Stomach smooth muscle (tissue), 2 donors: ENCODE results near the gene RALGPS2.

Experiments used
- H3K27ac ChIP-seq: one replicate; pipeline ENCODE4 v1.7.0; 2013; ENCODE audit warnings: mild to moderate bottlenecking, low read length, inconsistent platforms
- H3K27me3 ChIP-seq, 2 donors: one replicate each; pipeline ENCODE4 v1.7.0; 2013; ENCODE audit warnings: low read length in 2 of 2; ENCODE audit not compliant: insufficient read depth in 2 of 2, control insufficient read depth in 1 of 2
- H3K36me3 ChIP-seq, 2 donors: one replicate each; pipeline ENCODE4 v1.7.0; 2013; ENCODE audit warnings: low read length in 2 of 2; ENCODE audit not compliant: control insufficient read depth in 2 of 2, insufficient read depth in 2 of 2
- H3K4me1 ChIP-seq: one replicate; pipeline ENCODE4 v1.7.0; 2013; ENCODE audit warnings: low read length; ENCODE audit not compliant: control insufficient read depth, insufficient read depth
- H3K4me3 ChIP-seq, 2 donors: one replicate each; pipeline ENCODE4 v1.7.0; 2013; ENCODE audit warnings: low read length in 2 of 2
- H3K9ac ChIP-seq, 2 donors: one replicate each; pipeline ENCODE4 v1.7.0; 2013; ENCODE audit warnings: low read length in 2 of 2, mild to moderate bottlenecking in 1 of 2
- H3K9me3 ChIP-seq, 2 donors: one replicate each; pipeline ENCODE4 v1.7.0; 2013; ENCODE audit warnings: low read length in 2 of 2; ENCODE audit not compliant: control insufficient read depth in 2 of 2
- donor health status: healthy.
- donor health status: Pancreatic carcinoma.

Gene RALGPS2

DNA sequence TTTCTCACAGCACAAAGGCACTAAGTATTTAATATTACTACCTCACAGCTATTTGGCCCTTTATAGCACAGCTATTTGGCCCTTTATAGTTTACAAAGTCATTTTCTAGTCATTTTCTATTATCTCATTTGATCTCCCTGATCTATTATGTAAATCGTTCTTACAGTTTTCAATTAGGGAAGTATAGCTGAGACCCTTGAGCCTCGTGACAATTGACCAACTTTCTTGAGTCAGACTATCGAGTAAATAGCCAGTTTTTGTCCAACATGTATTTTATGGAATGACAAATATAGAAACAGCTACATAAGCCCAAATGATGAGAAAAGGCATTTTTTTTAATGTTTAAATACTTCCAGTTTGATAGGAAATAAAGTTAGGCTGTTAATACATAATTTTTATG is 152.9 kb downstream of the RALGPS2 start:
- H3K27ac ChIP-seq, result no peak overlapping the region
- H3K36me3 ChIP-seq, result no peaks in the 10 kb centered on the region
- no peak overlapping the region for H3K9ac ChIP-seq
- H3K4me1 ChIP-seq, result no peaks in the 10 kb centered on the region
- H3K27me3 ChIP-seq, result no peaks in the 10 kb centered on the region
- H3K9me3 ChIP-seq, result no peaks in the 10 kb centered on the region
- no peak overlapping the region for H3K4me3 ChIP-seq

DNA sequence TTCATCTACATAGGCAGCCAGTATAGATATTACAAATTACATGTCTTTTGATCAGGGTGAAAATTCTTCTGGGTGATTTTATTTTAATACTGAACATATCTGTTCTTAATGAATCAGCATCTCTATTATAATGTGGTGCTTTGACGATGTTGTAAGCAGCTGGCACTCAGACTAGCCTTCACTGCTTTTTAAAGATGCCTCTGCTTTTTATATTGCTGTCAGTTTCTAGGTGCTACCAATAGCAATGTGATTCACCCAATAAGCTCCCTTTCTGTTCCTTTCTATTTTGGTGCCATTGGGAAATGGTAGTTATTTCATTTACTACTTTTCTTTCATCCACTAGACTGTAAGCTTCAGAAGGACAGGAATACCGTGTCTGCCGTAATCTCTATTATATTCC is 156.9 kb downstream of the RALGPS2 start:
- H3K4me1 ChIP-seq, result no peaks in the 10 kb centered on the region
- H3K36me3 ChIP-seq, result no peaks in the 10 kb centered on the region
- H3K4me3 ChIP-seq, result no peak overlapping the region
- no peak overlapping the region for H3K9ac ChIP-seq
- no peaks in the 10 kb centered on the region for H3K27me3 ChIP-seq
- H3K27ac ChIP-seq, result no peak overlapping the region
- H3K9me3 ChIP-seq, result no peaks in the 10 kb centered on the region

DNA sequence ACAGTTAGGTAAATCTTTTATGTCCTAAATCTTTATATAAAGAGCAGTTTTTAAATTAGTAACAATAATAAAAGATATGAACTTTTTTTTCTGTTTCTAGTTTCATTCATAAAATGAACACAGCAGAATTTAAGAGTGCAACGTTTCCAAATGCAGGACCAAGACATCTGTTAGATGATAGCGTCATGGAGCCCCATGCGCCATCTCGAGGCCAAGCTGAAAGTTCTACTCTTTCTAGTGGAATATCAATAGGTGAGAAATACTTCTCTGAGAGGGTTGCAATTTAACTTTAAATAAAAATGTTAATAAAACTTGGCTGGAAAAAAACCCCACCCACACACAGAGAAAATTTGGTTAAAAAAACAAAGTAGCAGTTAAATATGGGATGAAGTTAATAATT is 160.8 kb downstream of the RALGPS2 start:
- H3K4me1 ChIP-seq, result no peaks in the 10 kb centered on the region
- H3K9ac ChIP-seq, result no peak overlapping the region
- no peaks in the 10 kb centered on the region for H3K36me3 ChIP-seq
- H3K9me3 ChIP-seq, result no peaks in the 10 kb centered on the region
- no peak overlapping the region for H3K4me3 ChIP-seq
- no peaks in the 10 kb centered on the region for H3K27me3 ChIP-seq
- H3K27ac ChIP-seq, result no peak overlapping the region

DNA sequence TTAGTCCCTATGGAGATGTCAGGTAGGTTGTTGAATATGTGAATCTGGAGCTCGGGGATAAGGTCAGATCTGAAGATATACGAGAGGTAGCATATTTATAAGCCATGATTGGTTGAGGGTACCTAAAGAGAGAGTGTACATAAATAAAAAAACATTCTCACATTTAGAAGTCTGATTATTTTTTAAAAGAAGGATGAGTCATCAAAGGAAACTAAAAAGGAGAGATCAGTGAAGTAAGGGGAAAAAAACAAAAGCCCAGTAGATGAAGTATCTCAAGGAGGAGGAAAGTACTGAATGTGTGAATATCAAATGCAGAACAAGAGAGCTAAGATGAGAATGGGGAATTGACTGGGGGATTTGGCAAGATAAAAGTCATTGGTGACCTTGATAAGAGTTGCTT is 161.5 kb downstream of the RALGPS2 start:
- Histone ChIP-seq H3K36me3 (no peaks in the 10 kb centered on the region), H3K27me3 (no peaks in the 10 kb centered on the region)

DNA sequence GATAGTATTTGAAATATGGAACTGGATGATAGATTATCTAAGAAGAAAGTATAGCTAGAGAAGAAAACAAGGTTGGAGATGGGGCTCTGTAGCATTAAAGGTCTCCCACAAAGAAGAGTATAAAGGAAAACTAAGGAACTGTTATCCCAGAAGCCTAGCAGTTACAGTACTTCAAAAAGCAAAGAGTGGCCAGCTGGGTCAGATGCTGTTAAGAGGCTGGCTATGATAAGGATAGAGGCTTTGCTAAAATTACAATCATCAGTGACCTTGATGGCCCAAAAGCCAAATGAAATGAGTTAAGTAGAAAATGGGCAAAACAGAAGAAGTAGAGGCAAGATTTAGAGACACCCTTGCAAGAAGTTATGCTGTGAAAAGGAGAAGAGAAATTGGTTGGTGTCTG is 170.9 kb downstream of the RALGPS2 start:
- H3K27me3 ChIP-seq, result no peaks in the 10 kb centered on the region
- no peak overlapping the region for H3K4me3 ChIP-seq
- H3K9ac ChIP-seq, result no peak overlapping the region
- H3K27ac ChIP-seq, result no peak overlapping the region
- no peaks in the 10 kb centered on the region for H3K4me1 ChIP-seq
- H3K9me3 ChIP-seq, result no peaks in the 10 kb centered on the region
- H3K36me3 ChIP-seq, result no peaks in the 10 kb centered on the region

More for the DNA sequence above, 161.5 kb downstream of the RALGPS2 start:
- no peak overlapping the region for H3K27ac ChIP-seq
- H3K4me3 ChIP-seq, result no peak overlapping the region
- H3K4me1 ChIP-seq, result no peaks in the 10 kb centered on the region
- H3K9ac ChIP-seq, result no peak overlapping the region
- H3K9me3 ChIP-seq, result no peaks in the 10 kb centered on the region

DNA sequence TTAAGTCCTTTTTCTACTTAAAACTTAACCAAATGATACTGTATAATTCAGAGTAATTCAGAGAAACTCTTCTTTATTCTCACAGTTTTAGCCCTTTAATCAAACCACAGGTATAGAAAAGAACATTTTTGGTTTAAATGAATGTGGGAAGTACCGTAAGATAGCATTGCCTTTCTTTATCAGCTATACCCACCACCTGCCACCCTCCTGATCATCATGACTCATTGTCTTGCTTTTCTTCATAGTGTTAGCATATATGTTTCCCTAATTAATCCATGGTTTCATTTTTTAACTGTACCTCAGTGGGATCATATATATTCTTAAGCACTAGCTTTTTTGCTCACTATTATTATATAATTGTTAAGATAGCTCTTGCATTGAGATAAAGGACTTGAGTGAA is 173.4 kb downstream of the RALGPS2 start:
- H3K9me3 ChIP-seq, result no peaks in the 10 kb centered on the region
- no peaks in the 10 kb centered on the region for H3K27me3 ChIP-seq
- H3K9ac ChIP-seq, result no peak overlapping the region
- H3K36me3 ChIP-seq, result no peaks in the 10 kb centered on the region
- H3K4me1 ChIP-seq, result no peaks in the 10 kb centered on the region
- H3K27ac ChIP-seq, result no peak overlapping the region
- no peak overlapping the region for H3K4me3 ChIP-seq

DNA sequence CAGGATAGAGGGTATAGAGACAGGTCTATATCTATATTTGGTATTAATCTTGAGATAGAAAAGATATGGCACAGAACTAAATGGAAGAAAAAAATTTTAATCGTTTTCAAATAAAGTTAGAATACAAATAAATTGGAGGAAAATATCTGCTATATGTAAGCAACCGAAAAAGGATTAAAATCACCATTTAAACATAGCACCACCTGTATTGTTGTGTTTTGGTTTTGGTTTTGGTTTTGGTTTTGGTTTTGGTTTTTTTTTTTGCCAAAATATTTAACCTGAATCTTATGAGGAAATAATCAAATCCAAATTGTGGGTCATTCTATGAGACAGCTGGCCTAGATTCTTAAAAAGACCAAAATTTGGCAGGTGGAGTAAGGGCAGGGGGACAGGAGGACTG is 174.4 kb downstream of the RALGPS2 start:
- H3K27ac ChIP-seq, result no peak overlapping the region
- H3K4me3 ChIP-seq, result no peak overlapping the region
- H3K9me3 ChIP-seq, result no peaks in the 10 kb centered on the region
- no peaks in the 10 kb centered on the region for H3K36me3 ChIP-seq
- no peaks in the 10 kb centered on the region for H3K4me1 ChIP-seq
- no peaks in the 10 kb centered on the region for H3K27me3 ChIP-seq
- no peak overlapping the region for H3K9ac ChIP-seq

DNA sequence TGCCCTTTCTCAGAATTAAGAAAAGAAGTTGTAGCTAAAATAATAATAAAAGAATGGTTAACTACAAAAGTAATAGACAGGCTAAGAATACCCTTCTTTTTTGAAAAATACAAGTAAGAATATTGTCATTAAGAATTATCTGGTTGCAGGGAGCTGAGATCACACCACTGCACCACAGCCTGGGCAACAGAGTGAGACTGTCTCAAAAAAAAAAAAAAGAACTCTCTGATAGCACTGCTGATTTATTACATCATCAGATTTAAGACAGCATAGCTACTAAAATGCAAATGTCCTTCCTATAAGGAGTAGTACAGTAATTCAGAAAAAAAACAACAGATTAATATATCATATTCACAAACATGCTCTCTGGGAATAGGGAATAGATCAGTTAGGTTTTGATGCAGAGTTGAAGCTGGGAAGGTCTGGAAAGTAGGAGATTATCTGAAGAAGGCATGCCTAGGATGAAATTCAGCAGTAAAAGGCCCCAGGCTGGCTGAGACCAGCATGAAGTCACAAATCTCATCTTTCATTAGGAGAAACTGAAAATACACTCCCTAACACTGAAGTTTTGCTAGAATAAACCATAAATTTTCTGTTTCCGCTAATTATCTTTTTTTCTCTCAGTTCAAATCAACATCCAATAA is 176.6 kb downstream of the RALGPS2 start:
- Histone ChIP-seq H3K9me3 (no peaks in the 10 kb centered on the region), H3K27me3 (no peaks in the 10 kb centered on the region), H3K4me1 (no peaks in the 10 kb centered on the region), H3K27ac (no peak overlapping the region), H3K4me3 (no peak overlapping the region), H3K36me3 (no peaks in the 10 kb centered on the region), H3K9ac (no peak overlapping the region)

DNA sequence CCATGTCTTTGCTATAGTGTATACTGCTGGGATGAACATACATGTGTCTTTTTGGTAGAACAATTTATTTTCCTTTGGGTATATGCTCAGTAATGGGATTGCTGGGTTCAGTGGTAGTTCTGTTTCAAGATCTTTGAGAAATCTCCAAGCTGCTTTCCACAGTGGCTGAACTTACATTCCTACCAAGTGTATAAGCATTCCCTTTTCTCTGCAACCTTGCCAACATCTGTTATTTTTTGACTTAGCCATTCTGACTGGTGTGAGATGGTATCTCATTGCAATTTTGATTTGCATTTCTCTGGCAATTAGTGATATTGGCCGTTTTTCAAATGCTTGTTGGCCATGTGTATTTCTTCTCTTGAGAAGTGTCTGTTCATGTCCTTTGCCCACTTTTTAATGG is 183.3 kb downstream of the RALGPS2 start:
- no peak overlapping the region for H3K27ac ChIP-seq
- no peak overlapping the region for H3K9ac ChIP-seq
- H3K4me3 ChIP-seq, result no peak overlapping the region
- H3K27me3 ChIP-seq, result no peaks in the 10 kb centered on the region
- no peaks in the 10 kb centered on the region for H3K36me3 ChIP-seq
- no peaks in the 10 kb centered on the region for H3K9me3 ChIP-seq
- no peaks in the 10 kb centered on the region for H3K4me1 ChIP-seq

DNA sequence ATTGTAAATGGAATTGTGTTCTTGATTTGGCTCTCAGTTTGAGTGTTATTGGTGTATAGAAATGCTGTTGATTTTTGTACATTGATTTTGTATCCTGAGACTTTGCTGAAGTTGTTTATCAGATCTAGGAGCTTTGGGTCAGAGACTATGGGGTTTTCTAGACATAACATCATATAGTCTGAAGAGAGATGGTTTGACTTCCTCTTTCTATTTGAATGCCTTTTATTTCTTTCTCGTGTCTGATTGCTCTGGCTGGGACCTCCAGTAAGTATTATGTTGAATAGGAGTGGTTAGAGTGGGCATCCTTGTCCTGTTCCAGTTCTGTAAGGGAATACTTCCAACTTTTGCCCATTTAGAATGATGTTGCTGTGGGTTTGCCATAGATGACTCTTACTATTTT is 185.0 kb downstream of the RALGPS2 start:
- no peaks in the 10 kb centered on the region for H3K36me3 ChIP-seq
- H3K9ac ChIP-seq, result no peak overlapping the region

DNA sequence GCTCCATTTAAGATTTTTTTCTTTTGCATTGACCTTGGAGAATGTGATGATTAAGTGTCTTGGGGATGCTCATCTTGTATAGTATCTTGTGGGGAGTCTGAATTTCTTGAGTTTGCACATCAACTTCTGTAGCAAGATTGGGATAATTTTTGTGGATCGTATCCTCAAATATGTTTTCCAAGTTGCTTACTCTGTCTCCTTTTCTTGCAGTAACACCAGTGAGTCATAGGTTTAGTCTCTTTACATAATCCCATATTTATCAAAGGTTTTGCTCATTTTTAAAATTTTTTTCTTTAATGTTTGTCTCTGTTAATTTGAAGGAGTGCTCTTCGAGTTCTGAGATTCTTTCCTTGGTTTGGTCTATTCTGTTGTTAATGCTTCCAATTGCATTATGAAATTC is 187.6 kb downstream of the RALGPS2 start:
- no peaks in the 10 kb centered on the region for H3K36me3 ChIP-seq
- H3K27ac ChIP-seq, result no peak overlapping the region
- no peaks in the 10 kb centered on the region for H3K9me3 ChIP-seq
- H3K4me3 ChIP-seq, result no peak overlapping the region
- H3K4me1 ChIP-seq, result no peaks in the 10 kb centered on the region
- no peaks in the 10 kb centered on the region for H3K27me3 ChIP-seq
- H3K9ac ChIP-seq, result no peak overlapping the region

More for the DNA sequence above, 185.0 kb downstream of the RALGPS2 start:
- no peaks in the 10 kb centered on the region for H3K27me3 ChIP-seq
- H3K4me3 ChIP-seq, result no peak overlapping the region
- H3K9me3 ChIP-seq, result no peaks in the 10 kb centered on the region
- no peaks in the 10 kb centered on the region for H3K4me1 ChIP-seq
- no peak overlapping the region for H3K27ac ChIP-seq
